NCI-H1092 treated with DMSO at 0.1 percent for 48 hours (cell line): ENCODE results near the gene APOA4.

ENCODE experiments used
- DNase-seq: peaks from one replicate; lab custom pipeline; 2025; lab: John Stamatoyannopoulos, UW

The APOA4 gene

GRCh38 chr11:116830184-116830912, 7.2 kb upstream of the APOA4 start:
- DNase-seq, result no peak

DNA sequence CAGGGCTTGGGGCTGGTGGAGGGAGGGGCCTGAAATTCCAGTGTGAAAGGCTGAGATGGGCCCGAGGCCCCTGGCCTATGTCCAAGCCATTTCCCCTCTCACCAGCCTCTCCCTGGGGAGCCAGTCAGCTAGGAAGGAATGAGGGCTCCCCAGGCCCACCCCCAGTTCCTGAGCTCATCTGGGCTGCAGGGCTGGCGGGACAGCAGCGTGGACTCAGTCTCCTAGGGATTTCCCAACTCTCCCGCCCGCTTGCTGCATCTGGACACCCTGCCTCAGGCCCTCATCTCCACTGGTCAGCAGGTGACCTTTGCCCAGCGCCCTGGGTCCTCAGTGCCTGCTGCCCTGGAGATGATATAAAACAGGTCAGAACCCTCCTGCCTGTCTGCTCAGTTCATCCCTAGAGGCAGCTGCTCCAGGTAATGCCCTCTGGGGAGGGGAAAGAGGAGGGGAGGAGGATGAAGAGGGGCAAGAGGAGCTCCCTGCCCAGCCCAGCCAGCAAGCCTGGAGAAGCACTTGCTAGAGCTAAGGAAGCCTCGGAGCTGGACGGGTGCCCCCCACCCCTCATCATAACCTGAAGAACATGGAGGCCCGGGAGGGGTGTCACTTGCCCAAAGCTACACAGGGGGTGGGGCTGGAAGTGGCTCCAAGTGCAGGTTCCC, 6.5 kb upstream of the APOA4 start, which contains the start of gene APOC3:
TSS of gene APOC3 (plus strand) at position 383 of the 659 bp plus-strand sequence. CDS start 676 bp downstream, outside the sequence.
- DNase-seq, result no peak

GRCh38 chr11:116828632-116829524, 5.8 kb upstream of the APOA4 start:
- DNase-seq, result no peak

DNA sequence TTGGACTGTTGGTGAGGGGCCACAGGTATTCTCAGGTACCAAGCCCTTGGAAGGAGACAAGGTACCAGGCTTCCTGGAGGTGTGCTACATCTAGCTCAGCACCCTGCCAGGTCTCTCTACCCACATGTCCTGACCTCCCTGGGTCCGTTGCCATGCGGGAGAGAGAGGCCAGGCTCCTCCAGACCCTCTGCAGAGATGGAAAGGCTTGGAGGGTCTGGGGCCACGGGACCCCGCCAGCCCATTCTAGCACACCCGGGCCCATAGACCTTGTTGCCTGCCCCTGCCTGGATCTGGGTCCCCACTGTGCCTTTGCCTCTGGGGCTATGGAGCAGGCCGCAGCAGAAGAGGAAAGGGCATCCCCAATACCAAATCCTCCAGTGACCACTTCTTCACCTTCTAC, 4.4 kb upstream of the APOA4 start:
- DNase-seq, result no peak

- no peak for DNase-seq
These were observed 3.8 kb upstream of the APOA4 start for GRCh38 chr11:116826751-116827431.

DNA sequence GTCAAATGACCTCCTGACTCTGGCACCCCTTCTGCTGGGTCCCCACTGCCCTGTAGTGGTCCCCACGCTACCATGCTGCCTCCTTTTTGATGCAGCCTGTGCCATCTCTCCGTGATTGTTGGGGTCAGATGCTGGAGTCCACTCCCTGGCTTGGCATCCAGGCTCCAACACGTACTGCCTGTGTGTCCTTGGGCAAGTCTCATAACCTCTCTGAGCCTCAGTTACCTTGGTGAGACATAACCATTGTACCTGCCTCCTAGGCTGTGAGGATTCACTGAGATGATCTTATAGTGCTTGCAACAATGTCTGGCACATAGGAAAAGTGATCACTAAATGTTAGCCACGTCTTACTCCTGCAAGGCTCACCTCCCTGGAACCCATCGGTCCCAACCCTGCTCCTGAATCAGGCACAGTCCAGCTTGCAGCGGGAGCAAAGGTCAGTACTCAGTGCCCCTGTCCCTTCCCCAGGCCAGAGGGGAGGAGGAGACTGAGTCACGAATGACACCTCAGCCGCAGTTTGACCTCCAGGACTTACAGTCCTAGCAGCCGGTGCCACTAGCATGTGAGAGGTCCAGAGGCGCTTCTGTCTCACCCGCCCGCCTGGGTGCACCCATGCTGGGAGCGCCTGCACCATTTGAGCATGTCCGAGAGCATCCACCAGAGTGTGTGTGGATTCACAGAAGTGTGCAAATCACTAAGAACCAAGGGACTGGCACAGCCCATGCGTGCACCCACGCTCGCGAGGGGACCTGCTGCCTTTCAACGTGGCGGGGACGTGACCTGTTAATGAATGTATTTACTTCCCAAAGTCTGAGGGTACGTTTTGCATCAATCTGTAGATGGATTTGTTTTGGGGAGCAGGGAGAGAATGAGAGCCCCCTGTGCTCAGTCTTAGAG, 3.0 kb upstream of the APOA4 start:
- no peak for DNase-seq

DNA sequence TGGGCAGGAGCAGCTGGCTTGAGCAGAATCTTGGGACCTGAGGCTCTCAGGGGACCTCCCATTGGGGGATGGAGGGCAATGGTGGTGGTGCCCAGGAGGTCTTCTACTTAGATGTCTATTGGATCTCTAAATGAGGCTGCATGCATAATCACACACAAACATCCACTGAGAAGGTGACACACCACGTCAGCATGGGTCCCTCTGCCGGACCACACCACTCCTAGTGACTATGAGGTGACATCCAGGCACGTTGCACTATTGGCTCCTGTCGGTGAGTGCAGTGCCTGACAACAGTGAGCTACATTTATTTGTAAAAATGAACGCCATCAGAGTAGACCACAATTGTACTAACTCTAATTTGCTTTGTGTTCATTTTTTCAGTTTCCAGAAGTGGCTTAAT, 2.3 kb upstream of the APOA4 start:
- DNase-seq, result no peak

- no peak for DNase-seq
These were observed 529 bp downstream of the APOA4 start for GRCh38 chr11:116822575-116822974.

- DNase-seq, result no peak
These were observed 1.8 kb downstream of the APOA4 start for GRCh38 chr11:116821050-116821918.

DNA sequence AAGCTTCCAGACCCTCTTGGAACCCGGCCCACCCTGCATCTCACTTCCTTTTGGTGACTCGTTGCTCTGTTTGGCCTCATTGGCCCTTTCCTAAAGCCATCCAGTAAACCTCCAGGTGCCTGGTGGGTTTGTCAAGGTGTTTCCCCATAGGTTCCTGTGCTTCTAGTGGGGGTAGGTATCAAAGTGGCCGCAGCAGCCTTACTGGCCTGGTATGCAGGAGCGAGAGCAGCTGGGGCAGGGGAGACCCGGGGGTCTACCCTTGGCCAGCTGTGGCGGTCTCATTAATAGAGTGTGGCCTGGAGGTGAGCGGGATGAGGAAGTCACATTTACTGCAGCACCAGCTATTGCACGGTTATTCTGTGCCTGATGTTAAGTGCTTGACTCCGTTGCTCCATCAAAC, 4.1 kb downstream of the APOA4 start:
- DNase-seq, result no peak

DNA sequence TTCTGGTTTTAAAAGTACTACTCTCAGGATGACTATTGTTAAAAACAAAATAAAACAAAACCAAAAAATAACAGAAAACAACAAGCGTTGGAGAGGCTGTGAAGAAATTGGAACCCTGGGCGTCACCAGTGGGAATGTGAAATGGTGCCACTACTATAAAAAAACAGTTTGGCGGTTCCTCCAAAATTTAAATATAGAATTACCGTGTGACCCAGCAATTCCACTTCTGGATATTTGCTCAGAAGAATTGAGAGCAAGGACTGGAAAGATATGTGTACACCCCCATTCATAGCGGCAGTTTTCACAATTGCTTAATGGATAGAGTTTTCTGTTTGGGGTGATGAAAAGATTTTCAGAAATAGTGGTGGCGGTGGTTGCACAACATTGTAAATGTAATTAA, 8.6 kb downstream of the APOA4 start:
- DNase-seq, result no peak

DNA sequence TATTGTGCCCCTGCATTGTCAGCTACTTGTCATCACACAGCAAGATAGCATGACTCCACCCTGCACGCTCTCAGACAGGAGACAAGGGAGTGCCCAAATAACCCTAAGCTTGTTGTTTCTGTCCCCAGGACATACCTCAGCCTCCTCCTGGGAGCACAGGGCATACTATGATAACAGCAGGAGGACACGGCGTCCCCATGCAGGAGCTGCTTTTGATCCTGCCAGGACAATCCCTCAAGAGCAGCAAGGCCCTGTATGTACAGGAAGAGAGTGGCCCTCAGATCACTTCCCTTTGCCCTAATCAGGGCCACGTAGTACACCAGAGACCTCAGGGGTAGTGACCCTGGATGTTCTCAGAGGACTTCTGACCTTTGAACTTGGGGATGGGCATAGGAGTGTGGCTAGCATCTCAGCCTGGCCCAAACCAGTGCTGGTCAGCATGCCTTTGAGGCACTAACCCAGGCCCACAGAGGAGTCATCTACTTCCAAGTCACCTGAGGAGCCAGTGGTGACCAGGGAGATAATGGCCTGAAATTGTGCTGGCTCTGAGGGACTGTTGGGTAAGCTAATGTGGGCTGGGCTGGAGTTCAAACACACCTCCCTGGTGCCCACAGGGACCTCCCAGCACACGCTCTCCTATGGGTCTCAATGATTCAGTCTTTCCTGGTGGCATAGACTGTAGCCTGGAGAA, 9.2 kb downstream of the APOA4 start:
- no peak for DNase-seq

DNA sequence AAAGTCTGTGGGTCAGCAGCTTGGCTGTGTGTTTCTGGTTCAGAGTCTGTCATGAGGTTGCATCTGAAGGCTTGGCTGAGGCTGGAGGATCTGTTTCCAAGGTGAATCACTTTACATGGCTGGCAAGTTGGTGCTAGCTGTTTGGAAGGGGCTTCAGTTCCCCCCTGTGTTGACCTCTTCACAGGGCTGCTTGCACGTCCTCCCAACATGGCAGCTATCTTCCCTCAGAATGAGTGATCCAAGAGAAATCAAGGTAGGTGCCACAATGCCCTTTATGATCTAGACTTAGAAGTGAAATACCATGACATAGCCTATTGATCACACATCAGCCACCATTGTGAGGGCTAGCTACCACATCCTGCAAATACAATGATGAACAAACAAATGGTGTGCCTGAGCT, 9.9 kb downstream of the APOA4 start:
- no peak for DNase-seq

DNA sequence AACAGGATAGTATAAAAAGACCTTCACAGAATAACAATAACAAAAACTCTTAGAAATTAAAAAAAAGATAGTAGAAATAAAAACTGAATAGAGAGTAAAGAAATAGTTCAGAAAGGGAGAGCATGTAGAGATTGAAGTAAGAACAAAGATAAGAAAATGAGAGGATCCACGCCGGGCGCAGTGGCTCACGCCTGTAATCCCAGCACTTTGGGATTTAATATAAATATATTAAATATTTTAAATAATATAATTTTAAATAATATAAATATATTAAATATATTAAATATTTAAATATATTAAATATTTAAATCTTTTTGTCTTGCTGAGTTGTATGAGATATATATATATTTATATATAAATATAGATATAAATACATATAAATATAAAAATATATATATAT, 11.0 kb downstream of the APOA4 start:
- DNase-seq, result no peak

DNA sequence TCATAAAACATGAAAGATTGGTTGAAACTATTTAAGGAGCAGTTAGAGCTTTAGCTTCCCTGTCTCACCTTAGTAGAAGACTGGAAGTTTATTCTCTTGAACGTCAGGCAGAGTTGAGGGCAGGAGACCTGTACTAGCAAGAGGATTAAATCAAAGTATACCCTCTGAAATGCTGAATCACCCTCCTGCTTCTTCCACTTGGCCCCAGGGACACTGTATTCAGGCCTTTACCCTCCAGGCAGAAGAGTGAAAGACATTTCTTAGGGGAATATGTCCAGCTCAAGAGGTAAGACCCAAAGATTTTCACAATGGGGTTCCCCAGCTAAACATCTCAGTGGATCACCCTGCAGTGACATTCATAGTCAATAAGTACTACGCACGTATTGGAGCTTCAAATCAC, 11.9 kb downstream of the APOA4 start:
- no peak for DNase-seq

GRCh38 chr11:116808262-116809175, 14.6 kb downstream of the APOA4 start:
- no peak for DNase-seq

DNA sequence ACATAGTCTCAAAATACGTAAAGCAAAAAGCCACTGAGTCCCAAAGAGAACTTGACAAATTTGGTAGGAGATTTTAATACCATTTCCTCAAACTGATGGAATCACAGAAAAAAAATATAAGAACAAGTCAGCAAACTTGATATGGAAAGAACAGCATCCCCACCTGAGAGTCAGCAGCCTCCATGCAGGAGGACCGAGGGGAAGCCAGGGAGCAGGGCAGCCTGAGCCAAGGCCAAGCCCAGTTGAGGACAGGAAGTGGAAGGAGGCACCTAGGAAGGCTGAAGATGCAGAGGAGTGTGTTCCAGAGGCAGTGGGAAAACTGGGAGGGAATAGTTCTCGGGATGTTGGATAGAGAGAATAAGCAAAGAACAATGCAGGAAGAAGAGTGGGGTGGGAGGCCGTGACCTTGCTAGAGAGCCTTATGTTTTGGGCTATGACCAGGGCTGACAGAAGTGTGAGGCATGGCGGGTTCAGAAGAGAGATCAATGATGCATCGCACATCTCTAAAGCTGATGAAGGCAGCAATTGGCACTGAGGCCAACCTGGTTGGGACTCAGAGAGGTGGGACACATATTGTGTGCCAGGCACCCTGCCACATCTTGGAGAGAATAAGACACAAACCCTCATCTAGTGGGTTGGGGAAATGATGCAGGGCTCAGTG, 15.4 kb downstream of the APOA4 start:
- no peak for DNase-seq

DNA sequence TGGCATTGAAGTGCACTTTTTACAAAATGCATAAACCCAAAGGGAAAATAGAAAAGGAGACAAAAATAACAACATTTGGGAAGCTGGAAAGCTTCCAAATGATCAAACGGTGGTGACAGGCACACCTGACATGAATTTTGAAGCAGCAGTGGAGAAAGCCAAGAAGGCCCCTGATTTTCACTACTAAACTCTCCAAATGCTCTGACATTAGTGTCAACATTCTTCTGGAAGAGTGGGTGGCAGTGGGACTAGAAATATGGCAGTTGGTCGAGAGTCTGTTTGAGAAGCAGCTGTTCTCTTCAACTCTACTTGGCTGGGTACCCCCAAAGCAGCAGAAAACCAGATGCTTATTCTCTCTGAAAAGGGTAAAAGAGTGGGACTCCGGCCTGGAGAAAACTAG, 19.1 kb downstream of the APOA4 start:
- no peak for DNase-seq
